GM12878 (cell line): ENCODE measurements around the gene AGER. TPM values are rescaled to one million over a fixed set of nuclear protein-coding genes. Genes with fewer than 3 reads are reported as not detected.

Experiments
- ATAC-seq: fragments of 200-7000 bp; cut with Tn5 transposase; 3 replicates; pipeline ENCODE4 v1.9.1; 2020; ENCODE audit warnings: mild to moderate bottlenecking, moderate library complexity
- BruUV-seq: library from RNA; stranded (reverse); fragments of 400-500 nt; replicated peaks from 2 replicates; lab custom pipeline; 2021; lab: Mats Ljungman, UMichigan
- CTCF ChIA-PET: fragments of 300-600 bp; sonication (Branson Sonifier 250); formaldehyde crosslinking; extraction: SDS; loops from one replicate; lab custom pipeline; 2021; ENCODE audit warnings: inconsistent platforms; lab: Yijun Ruan, JAX
- POLR2A ChIA-PET: fragments of 350-600 bp; formaldehyde crosslinking; extraction: SDS; loops from one replicate; lab custom pipeline; 2021; ENCODE audit warnings: inconsistent platforms; lab: Charles Lee
- RAD21 ChIA-PET: fragments of 300-600 bp; sonication (Branson Sonifier 250); formaldehyde crosslinking; loops from one replicate; lab custom pipeline; 2023; ENCODE audit warnings: antibody characterized with exemption; ENCODE audit not compliant: unreplicated experiment; lab: Charles Lee
- SMC1A ChIA-PET: fragments of 300-600 bp; sonication (Branson Sonifier 250); formaldehyde crosslinking; loops from one replicate; lab custom pipeline; 2023; ENCODE audit not compliant: unreplicated experiment, uncharacterized antibody; lab: Charles Lee
- DNase-seq: peaks from one replicate; pipeline ENCODE4 v3.0.0-alpha.2; 2011; ENCODE audit warnings: low read depth, low spot score
- FAIRE-seq: peaks from 3 replicates; lab custom pipeline; 2011; peaks lifted over from hg19 to GRCh38; lab: Jason Lieb, UNC
- H2AFZ ChIP-seq: 2 replicates; pipeline ENCODE4 v1.6.0; 2011; ENCODE audit warnings: low read depth, low read length, control low read depth; ENCODE audit not compliant: control insufficient read depth
- H3K27ac ChIP-seq: 2 replicates; pipeline ENCODE4 v1.5.1; 2011; ENCODE audit warnings: control low read depth; ENCODE audit not compliant: control insufficient read depth, insufficient read depth
- H3K27me3 ChIP-seq, 2 experiments: replicated peaks in 1 of 2; 2 replicates each; pipeline versions ENCODE4 v1.6.0 to v1.6.1; 2011; ENCODE audit warnings: low read length in 1 of 2; ENCODE audit not compliant: control insufficient read depth in 2 of 2, insufficient read depth in 2 of 2
- H3K36me3 ChIP-seq, 2 experiments: 2 replicates each; pipeline ENCODE4 v1.5.1; 2011; ENCODE audit warnings: low read length in 1 of 2; ENCODE audit not compliant: control insufficient read depth in 2 of 2, insufficient read depth in 2 of 2
- H3K4me1 ChIP-seq: 2 replicates; pipeline ENCODE4 v1.6.1; 2011; ENCODE audit warnings: mild to moderate bottlenecking, low read length, moderate library complexity, mixed read lengths; ENCODE audit not compliant: control insufficient read depth, insufficient read depth
- H3K4me2 ChIP-seq: 2 replicates; pipeline ENCODE4 v1.6.0; 2011; ENCODE audit warnings: control low read depth; ENCODE audit not compliant: control insufficient read depth, insufficient read depth
- H3K4me3 ChIP-seq: fragments of 200-600 bp; sonication (generic); 2 replicates; pipeline ENCODE4 v1.5.1; 2016
- H3K79me2 ChIP-seq: 2 replicates; pipeline ENCODE4 v1.6.0; 2011; ENCODE audit warnings: low read length; ENCODE audit not compliant: control insufficient read depth, insufficient read depth
- H3K9ac ChIP-seq: 2 replicates; pipeline ENCODE4 v1.8.0; 2011; ENCODE audit warnings: low read length, control low read depth, mixed read lengths; ENCODE audit not compliant: control insufficient read depth, insufficient read depth
- H3K9me3 ChIP-seq: replicated peaks from 3 replicates; pipeline ENCODE4 v1.5.1; 2011; ENCODE audit warnings: mild to moderate bottlenecking, low read length; ENCODE audit not compliant: control insufficient read depth, insufficient read depth
- H4K20me1 ChIP-seq: 2 replicates; pipeline ENCODE4 v1.6.0; 2011; ENCODE audit not compliant: control insufficient read depth, insufficient read depth
- CBX3 ChIP-seq: fragments of 200-600 bp; sonication (generic); IDR thresholded peaks from 2 replicates; pipeline ENCODE4 v1.6.1; 2016; ENCODE audit warnings: low read depth, borderline replicate concordance
- ESRRA ChIP-seq: IDR thresholded peaks from 2 replicates; pipeline ENCODE4 v1.6.1; 2012; ENCODE audit warnings: mild to moderate bottlenecking, low read length, improper control_type of control experiment
- IKZF2 ChIP-seq, 2 experiments: fragments of 450-650 bp; IDR thresholded peaks; 2 replicates each; pipeline ENCODE4 v1.6.1; 2017; ENCODE audit warnings: mild to moderate bottlenecking in 2 of 2, moderate library complexity in 2 of 2
- SIN3A ChIP-seq: IDR thresholded peaks from 2 replicates; pipeline ENCODE4 v1.6.1; 2012; ENCODE audit warnings: low read depth, low read length, improper control_type of control experiment
- SREBF2 ChIP-seq: IDR thresholded peaks from 2 replicates; pipeline ENCODE4 v1.6.1; 2012; ENCODE audit warnings: mild to moderate bottlenecking, low read length
- SRF ChIP-seq, 2 experiments: IDR thresholded peaks; 2 replicates each; pipeline ENCODE4 v1.6.1; 2011; ENCODE audit warnings: low read depth in 2 of 2, low read length in 2 of 2, mild to moderate bottlenecking in 1 of 2, moderate library complexity in 1 of 2
- TCF12 ChIP-seq: IDR thresholded peaks from 2 replicates; pipeline ENCODE4 v1.6.1; 2011; ENCODE audit warnings: low read depth, mild to moderate bottlenecking, low read length
- ZBED1 ChIP-seq: IDR thresholded peaks from 2 replicates; pipeline ENCODE4 v1.6.1; 2016; ENCODE audit warnings: borderline replicate concordance
- ZNF207 ChIP-seq: fragments of 450-650 bp; IDR thresholded peaks from 2 replicates; pipeline ENCODE4 v1.6.1; 2014; ENCODE audit warnings: antibody characterized with exemption, mild to moderate bottlenecking, borderline replicate concordance
- WGBS: methylation state at CpG from one replicate; pipeline ENCODE4 v1.1.6; 2016; ENCODE audit warnings: low lambda C conversion rate; ENCODE audit not compliant: insufficient replicate concordance, insufficient coverage; ENCODE audit errors: missing lambda C conversion rate; 5-methylcytosine and 5-hydroxymethylcytosine counted together
- in situ Hi-C: fragments of 300-500 bp; cut with MboI; formaldehyde crosslinking; loops from 9 replicates; pipeline ENCODE4 v1.14.3; 2018; ENCODE audit warnings: mixed read lengths
- intact Hi-C: fragments of 100-400 bp; cut with micrococcal nuclease; formaldehyde crosslinking; loops from one replicate; pipeline ENCODE4 v1.14.2; 2022; ENCODE audit not compliant: unreplicated experiment
- polyA plus RNA-seq, 11 experiments: library from polyadenylated mRNA; depleted of rRNA in 4 of 11; unstranded in 6 of 11; stranded (reverse) in 5 of 11; fragments of >200 nt; fragmentation: Nextera tagmentation in 4 of 11; fragmentation: Illumina TruSeq in 1 of 11; extraction: Ambion mirVana in 4 of 11; extraction: Trizol in 1 of 11; gene quantifications; 1 replicate in 1 of 11; 2 replicates in 10 of 11; pipeline versions ENCODE4 v1.2.1 to v1.2.3, GENCODE V29; 2011 to 2016; ENCODE audit warnings: inconsistent platforms in 2 of 11, missing spikeins in 2 of 11, low read depth in 1 of 11
- total RNA-seq, 4 experiments: library from RNA; depleted of rRNA in 3 of 4; stranded (reverse); fragments of >200 nt in 3 of 4; fragmentation: Illumina TruSeq in 1 of 4; extraction: Trizol in 1 of 4; gene quantifications; 2 replicates each; pipeline versions ENCODE4 v1.2.1 to v1.2.3, GENCODE V29; 2013 to 2021

AGER gene
- total and polyA plus RNA-seq, 10 of the 15 experiments (the other 5 are each of a cell fraction or from before 2014, with no cell fraction given), result 1.1 to 18.2 (median 3.9) TPM

DNA sequence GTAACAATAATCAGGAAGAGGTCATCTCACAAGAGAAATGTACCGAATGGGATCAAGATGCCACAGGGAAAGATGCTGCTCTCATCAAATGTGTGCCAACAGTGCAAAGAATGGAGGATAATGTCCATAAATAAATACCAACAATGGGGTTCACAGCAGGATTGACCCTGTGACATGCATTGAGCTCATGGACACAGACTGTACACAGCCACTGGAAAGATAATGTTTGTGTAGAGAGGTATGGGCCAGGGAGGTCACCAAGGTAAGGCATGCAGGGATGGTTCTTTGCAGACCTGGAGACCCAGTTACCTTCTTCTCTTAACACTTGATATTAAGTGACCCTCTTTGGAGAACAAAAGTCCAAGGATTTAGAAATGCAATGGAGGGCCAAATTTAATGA, 9.6 kb downstream of the AGER start:
- no peaks in the 10 kb centered on the region for H4K20me1 ChIP-seq
- no peak overlapping the region for H3K4me3 ChIP-seq
- ATAC-seq (no peak), DNase-seq (no peak), FAIRE-seq (no peak)
- H3K4me1 ChIP-seq, result peaks cover 10% of the 10 kb centered on the region
- no peak overlapping the region for H3K27ac ChIP-seq
- H3K27me3 ChIP-seq, result no peaks in the 10 kb centered on the region
- SMC1A ChIA-PET, result no interaction called here
- CTCF ChIA-PET, result no interaction called here
- intact Hi-C loops, result no loop called here
- POLR2A ChIA-PET, result interaction anchor here (1.5 kb wide), 1 partner anchor 46 kb away, joined by 6 read pairs; the partner anchor contains the start of gene ATF6B
- in situ Hi-C loops, result no loop called here
- TF ChIP-seq ESRRA (no peak), SREBF2 (no peak), ZBED1 (no peak), ZNF207 (no peak), SIN3A (no peak)
- no peaks in the 10 kb centered on the region for H3K36me3 ChIP-seq
- H3K9me3 ChIP-seq, result no peaks in the 10 kb centered on the region
- RAD21 ChIA-PET, result no interaction called here
- no peak overlapping the region for H2AFZ ChIP-seq
- BruUV-seq, result no TSS peak
- no peak overlapping the region for H3K9ac ChIP-seq
- H3K79me2 ChIP-seq, result peaks cover 21% of the 10 kb centered on the region
- H3K4me2 ChIP-seq, result peak overlapping the region; percentile 68
- 100% methylated on average over 1 of the region's 1 CpG for WGBS

DNA sequence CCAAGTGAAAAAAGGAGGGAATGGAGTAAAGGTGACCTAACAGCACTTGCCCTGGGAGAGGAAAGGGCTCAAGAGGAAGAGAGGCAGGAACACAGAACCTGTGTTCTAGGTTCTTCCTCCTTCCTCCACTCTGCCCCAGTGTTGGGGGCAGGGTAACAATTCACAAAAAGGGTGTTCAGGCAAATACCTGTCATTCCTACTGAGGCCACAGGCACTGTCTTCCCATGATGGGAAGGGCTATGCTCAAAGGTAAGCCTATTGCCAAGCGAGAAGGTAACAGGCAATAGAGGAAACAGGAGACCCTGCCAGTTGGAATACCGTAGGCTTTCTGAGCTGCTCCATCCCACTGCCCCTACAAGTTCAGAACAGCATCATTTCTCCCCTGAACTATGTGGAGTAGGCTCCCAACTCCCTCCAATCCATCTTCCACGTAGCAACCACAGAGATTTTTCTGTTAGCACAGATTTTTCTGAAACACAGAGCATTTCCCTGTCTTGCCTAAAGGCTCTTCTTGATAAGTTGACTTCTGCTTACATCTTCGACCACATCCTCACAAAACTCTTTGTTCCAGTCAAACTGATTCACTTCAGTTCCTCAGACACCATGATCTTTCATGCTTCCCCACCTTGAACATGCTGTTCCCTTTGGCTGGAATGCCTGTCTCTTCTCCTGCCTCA, 10.9 kb downstream of the AGER start:
- no peaks in the 10 kb centered on the region for H3K9me3 ChIP-seq
- H4K20me1 ChIP-seq, result no peaks in the 10 kb centered on the region
- POLR2A ChIA-PET, result interaction anchor here (1.5 kb wide), 1 partner anchor 45 kb away, joined by 6 read pairs; the partner anchor contains the start of gene ATF6B
- no peak overlapping the region for H2AFZ ChIP-seq
- in situ Hi-C loops (no loop called here), intact Hi-C loops (no loop called here)
- H3K4me2 ChIP-seq, result no peak overlapping the region
- no peak for TF ChIP-seq TCF12
- TF ChIP-seq SRF (IDR thresholded peaks at IDR 0.05; ENCODE audit: low read depth in 2 of 2, low read length in 2 of 2), result no peak
- TF ChIP-seq CBX3, result no peak
- no peak for TF ChIP-seq IKZF2 (IDR thresholded peaks at IDR 0.05)
- H3K27me3 ChIP-seq, result no peaks in the 10 kb centered on the region
- 52% methylated on average over 4 of the region's 4 CpGs for WGBS
- H3K79me2 ChIP-seq, result peaks cover 12% of the 10 kb centered on the region
- ATAC-seq (no peak), FAIRE-seq (no peak), DNase-seq (no peak)
- H3K36me3 ChIP-seq, result 0 out of 4 replicates have a peak, but pooled peaks cover 0 to 3% of the 10 kb centered on the region in 2 experiments
- RAD21 ChIA-PET, result no interaction called here
- SMC1A ChIA-PET, result no interaction called here
- H3K9ac ChIP-seq, result no peak overlapping the region
- no TSS peak for BruUV-seq
- CTCF ChIA-PET, result no interaction called here
- no peak overlapping the region for H3K4me3 ChIP-seq
- H3K27ac ChIP-seq, result no peak overlapping the region
- peaks cover 10% of the 10 kb centered on the region for H3K4me1 ChIP-seq
